Measurements from ENCODE around the gene ST6GAL1.

Gene ST6GAL1

DNA sequence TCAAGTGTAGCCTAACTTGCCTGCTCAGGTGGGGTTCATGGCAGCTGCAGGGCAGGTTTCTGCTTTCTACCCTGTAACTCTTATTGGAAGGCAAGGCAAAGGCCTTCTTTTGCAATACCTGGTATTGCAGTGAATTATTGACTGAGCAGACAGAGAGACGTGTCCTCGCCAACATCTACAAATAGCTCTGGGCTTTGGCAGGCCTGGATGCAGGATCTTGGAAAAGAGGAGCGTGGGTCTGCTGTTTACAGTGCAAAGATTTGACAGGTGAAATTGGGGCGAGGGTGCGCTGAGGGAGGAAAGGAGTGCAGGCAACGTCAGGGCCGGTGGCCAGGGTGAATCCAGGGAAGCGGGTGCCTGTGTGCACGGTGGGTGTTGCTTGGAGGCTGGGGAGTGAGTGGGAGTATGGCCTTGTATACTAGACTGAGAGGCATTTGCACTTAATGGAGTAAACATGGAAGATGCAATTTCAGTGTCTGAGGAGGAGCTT lies 44.5 kb downstream of the ST6GAL1 start:
- H3K4me3 ChIP-seq (ENCODE audit: low read length): no peak overlapping the region
- TF ChIP-seq, protein P1, sequence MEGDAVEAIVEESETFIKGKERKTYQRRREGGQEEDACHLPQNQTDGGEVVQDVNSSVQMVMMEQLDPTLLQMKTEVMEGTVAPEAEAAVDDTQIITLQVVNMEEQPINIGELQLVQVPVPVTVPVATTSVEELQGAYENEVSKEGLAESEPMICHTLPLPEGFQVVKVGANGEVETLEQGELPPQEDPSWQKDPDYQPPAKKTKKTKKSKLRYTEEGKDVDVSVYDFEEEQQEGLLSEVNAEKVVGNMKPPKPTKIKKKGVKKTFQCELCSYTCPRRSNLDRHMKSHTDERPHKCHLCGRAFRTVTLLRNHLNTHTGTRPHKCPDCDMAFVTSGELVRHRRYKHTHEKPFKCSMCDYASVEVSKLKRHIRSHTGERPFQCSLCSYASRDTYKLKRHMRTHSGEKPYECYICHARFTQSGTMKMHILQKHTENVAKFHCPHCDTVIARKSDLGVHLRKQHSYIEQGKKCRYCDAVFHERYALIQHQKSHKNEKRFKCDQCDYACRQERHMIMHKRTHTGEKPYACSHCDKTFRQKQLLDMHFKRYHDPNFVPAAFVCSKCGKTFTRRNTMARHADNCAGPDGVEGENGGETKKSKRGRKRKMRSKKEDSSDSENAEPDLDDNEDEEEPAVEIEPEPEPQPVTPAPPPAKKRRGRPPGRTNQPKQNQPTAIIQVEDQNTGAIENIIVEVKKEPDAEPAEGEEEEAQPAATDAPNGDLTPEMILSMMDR (conservative IDR thresholded peaks at IDR 0.05; ENCODE audit: low read length): no peak
- no peak for DNase-seq (ENCODE audit: low read depth)

DNA sequence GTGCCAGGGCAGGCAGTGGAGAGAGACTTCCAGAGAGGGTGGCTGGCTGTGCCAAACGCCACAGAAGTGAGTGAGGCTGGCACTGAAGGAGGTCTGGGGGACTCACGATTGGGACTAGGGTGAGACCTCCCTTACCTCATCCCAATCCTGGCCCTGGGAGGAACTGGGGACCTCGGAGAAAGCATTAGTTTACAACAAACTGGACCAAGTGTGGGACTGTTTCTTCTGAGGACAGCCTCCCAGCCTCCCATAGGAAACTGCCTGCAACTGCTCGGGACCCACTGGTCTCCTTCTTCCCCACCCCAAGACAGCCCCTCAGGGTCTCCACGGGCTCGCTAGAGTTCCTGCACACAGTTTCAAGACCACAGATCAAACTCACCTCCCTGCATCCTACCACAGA lies 45.4 kb downstream of the ST6GAL1 start:
- TF ChIP-seq, protein P1 (conservative IDR thresholded peaks at IDR 0.05; ENCODE audit: low read length): no peak
- DNase-seq (ENCODE audit: low read depth): no peak
- no peak overlapping the region for H3K4me3 ChIP-seq (ENCODE audit: low read length)

DNA sequence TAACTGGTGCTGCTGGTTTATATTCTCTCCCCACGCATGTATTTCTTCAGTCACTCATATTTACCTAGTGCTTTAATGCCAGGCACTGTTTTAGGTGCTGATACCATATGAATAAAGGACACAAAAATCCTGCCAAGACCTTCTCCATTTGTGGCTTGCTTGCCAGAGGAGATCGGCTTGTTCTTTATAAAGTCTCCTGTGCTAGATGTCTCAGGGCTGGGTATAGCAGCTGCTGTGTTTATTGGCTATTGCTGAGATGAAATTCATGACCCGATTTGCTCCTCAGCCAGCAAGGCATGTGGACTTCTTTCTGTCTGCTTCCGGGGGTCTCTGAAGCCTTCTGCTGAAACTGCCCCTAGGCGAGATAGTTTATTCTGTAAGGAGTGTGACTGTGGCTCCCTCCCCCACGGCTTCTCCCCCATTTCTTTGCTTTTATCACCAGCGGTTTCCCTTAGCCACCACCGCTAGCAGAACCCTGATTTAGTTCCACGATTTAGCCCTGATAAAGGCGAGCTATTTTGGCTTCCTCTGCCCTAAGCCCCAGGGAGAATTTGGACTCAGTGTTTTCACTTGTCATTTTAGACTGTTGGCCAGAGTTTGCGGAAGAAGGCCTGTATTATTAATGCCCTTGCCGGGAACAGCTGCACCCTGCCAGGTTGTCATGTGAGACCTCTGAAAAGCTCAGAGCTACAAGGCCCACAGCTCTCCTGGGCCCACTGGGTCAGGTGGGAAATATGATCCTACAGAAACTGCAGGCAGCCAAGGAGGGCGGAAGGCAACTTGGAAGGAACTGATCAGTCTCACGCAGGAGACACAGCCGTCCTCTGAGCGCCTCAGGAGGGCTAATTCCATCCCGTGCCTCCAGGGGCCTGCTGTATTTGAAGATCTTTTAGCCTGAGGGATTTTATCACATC lies 46.8 kb downstream of the ST6GAL1 start:
- no peak for DNase-seq (ENCODE audit: low read depth)
- TF ChIP-seq, protein P1 (conservative IDR thresholded peaks at IDR 0.05; ENCODE audit: low read length): no peak
- no peak overlapping the region for H3K4me3 ChIP-seq (ENCODE audit: low read length)

DNA sequence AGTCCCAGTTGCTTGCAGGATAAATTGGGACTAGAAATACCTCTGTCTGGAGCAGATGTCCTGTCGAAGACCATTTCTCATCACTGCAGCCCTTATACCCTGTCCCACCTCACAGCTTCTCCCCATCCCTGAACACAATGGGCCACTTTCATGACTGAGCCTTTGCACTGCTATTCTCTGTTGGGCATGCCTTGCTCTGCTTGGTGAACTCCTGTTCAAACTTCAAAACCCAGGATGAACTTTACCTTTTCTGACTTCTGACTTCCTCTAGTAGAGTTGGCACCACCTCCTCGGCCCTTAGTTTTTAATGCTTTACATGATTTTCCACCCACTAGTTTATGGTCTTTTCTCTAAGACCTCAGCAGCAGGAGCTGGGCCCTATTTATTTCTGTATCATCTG lies 48.4 kb downstream of the ST6GAL1 start:
- H3K4me3 ChIP-seq (ENCODE audit: low read length): no peak overlapping the region
- no peak for DNase-seq (ENCODE audit: low read depth)
- TF ChIP-seq, protein P1 (conservative IDR thresholded peaks at IDR 0.05; ENCODE audit: low read length): no peak

DNA sequence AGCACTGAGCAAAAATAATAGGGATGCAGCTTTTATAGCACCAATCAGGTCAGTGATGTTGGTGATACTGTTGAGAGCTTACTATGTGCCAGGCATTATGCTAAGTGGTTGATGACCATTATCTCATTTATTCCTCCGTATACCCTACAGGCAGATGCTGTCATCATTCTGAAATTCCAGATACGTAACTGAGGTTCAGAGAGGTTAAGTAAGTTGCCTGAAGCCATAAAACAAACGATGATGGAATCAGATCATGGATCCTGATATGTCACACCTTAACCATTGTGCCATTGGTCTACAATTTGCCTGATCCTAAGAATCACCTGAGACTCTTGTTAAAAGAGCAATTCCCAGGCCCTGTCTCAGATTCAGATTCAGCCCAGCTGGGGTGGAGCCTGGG lies 49.5 kb downstream of the ST6GAL1 start:
- H3K4me3 ChIP-seq (ENCODE audit: low read length): no peak overlapping the region
- TF ChIP-seq, protein P1 (conservative IDR thresholded peaks at IDR 0.05; ENCODE audit: low read length): no peak
- DNase-seq (ENCODE audit: low read depth): no peak

DNA sequence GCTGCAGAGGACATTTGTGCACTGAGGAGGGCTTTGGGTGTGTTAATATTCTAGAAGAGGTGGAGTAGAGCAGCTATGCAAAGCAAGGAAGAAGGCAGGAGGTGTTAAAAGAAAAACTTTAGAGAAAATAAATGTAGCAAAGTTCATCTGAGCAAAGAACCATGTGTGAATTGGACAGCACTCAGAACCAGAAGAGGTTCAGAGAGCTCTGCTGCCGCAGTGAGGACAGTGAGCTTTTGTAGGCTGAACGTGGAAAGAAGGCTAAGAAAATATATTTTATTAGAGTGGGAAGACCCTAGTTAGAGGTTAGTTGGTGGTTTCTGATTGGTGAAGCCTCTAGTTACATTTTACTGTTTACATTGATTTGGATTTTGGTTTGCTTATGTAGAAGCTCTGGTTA lies 50.7 kb downstream of the ST6GAL1 start:
- H3K4me3 ChIP-seq (ENCODE audit: low read length): no peak overlapping the region
- TF ChIP-seq, protein P1 (conservative IDR thresholded peaks at IDR 0.05; ENCODE audit: low read length): no peak
- DNase-seq (ENCODE audit: low read depth): no peak

DNA sequence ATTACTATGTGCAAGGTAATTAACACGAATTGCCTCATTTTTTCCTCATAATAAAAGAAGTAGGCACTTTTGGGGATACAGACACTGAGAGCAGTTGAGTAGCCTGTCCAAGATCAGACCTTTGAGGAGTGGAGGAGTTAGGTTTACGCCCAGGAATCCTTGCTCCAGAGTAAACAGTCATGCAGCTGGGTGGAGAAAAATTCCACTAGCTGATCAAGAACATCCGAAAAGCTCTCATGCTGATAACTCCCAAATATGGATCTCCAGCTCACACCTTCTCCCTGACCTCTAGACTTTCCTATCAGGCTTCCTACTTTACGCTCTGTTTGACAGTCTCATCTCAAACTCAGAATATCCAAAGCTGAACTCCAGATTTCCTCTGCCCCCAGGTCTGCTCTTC lies 53.3 kb downstream of the ST6GAL1 start:
- no peak for DNase-seq (ENCODE audit: low read depth)
- TF ChIP-seq, protein P1 (conservative IDR thresholded peaks at IDR 0.05; ENCODE audit: low read length): no peak
- H3K4me3 ChIP-seq (ENCODE audit: low read length): no peak overlapping the region
